HG03442 (cell line): Measurements from ENCODE around the gene MFSD1.

Experiments
- ATAC-seq: cut with Tn5 transposase; IDR thresholded peaks from one replicate; pipeline ENCODE4 v1.9.1; 2021; ENCODE audit warnings: mild to moderate bottlenecking, moderate library complexity; ENCODE audit not compliant: unreplicated experiment

Gene MFSD1

GRCh38 chr3:158801696-158802408, at the start of gene MFSD1:
Gene MFSD1, plus strand, starts transcription at chr3:158802054. Its CDS starts 99 bp downstream, at chr3:158802153.
- ATAC-seq, result peak; percentile 98

GRCh38 chr3:158753854-158754253, 48.0 kb upstream of the MFSD1 start:
- no peak for ATAC-seq

- no peak for ATAC-seq
Observed at GRCh38 chr3:158755421-158755820, 46.4 kb upstream of the MFSD1 start.

GRCh38 chr3:158761350-158761749, 40.5 kb upstream of the MFSD1 start:
- no peak for ATAC-seq

GRCh38 chr3:158762701-158763100, 39.2 kb upstream of the MFSD1 start:
- ATAC-seq, result no peak

GRCh38 chr3:158763421-158763820, 38.4 kb upstream of the MFSD1 start:
- ATAC-seq, result no peak

- ATAC-seq, result no peak
Observed at GRCh38 chr3:158765518-158766205, 36.2 kb upstream of the MFSD1 start.

- no peak for ATAC-seq
Observed at GRCh38 chr3:158766364-158766763, 35.5 kb upstream of the MFSD1 start.

- ATAC-seq, result no peak
Observed at GRCh38 chr3:158768361-158768787, 33.5 kb upstream of the MFSD1 start.

- no peak for ATAC-seq
Observed at GRCh38 chr3:158768881-158769543, 32.8 kb upstream of the MFSD1 start.

GRCh38 chr3:158769549-158769948, 32.3 kb upstream of the MFSD1 start:
- ATAC-seq, result no peak

- no peak for ATAC-seq
Observed at GRCh38 chr3:158769952-158770740, 31.7 kb upstream of the MFSD1 start.

- no peak for ATAC-seq
Observed at GRCh38 chr3:158770741-158771350, 31.0 kb upstream of the MFSD1 start.

- no peak for ATAC-seq
Observed at GRCh38 chr3:158771577-158771976, 30.3 kb upstream of the MFSD1 start.

- no peak for ATAC-seq
Observed at GRCh38 chr3:158771982-158772381, 29.9 kb upstream of the MFSD1 start.

- no peak for ATAC-seq
Observed at GRCh38 chr3:158773166-158773565, 28.7 kb upstream of the MFSD1 start.

- ATAC-seq, result no peak
Observed at GRCh38 chr3:158773845-158774830, 27.7 kb upstream of the MFSD1 start.

- no peak for ATAC-seq
Observed at GRCh38 chr3:158774965-158775364, 26.9 kb upstream of the MFSD1 start.
